GM12873 (cell line): ENCODE measurements around the gene UBASH3B.

Experiments
- TF ChIP-seq, protein P1 (sequence below): IDR thresholded peaks from 2 replicates; pipeline ENCODE4 v1.5.1; 2012; ENCODE audit warnings: low read depth, mild to moderate bottlenecking, moderate library complexity, low read length, control low read depth; ENCODE audit not compliant: insufficient read depth; ENCODE audit errors: missing control alignments

UBASH3B gene

GRCh38 chr11:122703541-122704272 is 48.2 kb downstream of the UBASH3B start:
- TF ChIP-seq, protein P1, sequence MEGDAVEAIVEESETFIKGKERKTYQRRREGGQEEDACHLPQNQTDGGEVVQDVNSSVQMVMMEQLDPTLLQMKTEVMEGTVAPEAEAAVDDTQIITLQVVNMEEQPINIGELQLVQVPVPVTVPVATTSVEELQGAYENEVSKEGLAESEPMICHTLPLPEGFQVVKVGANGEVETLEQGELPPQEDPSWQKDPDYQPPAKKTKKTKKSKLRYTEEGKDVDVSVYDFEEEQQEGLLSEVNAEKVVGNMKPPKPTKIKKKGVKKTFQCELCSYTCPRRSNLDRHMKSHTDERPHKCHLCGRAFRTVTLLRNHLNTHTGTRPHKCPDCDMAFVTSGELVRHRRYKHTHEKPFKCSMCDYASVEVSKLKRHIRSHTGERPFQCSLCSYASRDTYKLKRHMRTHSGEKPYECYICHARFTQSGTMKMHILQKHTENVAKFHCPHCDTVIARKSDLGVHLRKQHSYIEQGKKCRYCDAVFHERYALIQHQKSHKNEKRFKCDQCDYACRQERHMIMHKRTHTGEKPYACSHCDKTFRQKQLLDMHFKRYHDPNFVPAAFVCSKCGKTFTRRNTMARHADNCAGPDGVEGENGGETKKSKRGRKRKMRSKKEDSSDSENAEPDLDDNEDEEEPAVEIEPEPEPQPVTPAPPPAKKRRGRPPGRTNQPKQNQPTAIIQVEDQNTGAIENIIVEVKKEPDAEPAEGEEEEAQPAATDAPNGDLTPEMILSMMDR = no peak

DNA sequence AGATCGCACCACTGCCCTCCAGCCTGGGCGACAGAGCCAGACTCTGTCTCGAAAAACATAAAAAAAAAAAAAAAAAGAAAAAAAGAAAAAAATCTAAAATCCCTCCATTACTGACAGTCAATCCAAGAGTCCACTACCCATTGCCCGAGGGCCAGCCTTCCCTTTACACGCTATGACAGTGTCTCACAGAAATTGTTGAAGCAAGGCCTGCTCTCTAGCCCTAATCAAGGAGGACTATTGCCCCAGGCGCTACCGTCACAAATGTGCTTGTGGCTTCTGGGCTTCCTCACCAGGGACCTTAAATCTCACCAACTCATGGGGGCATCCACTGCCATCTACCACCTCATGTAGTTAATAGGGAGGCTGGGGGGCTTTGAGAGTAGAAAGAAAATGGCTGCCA is 49.9 kb downstream of the UBASH3B start:
- TF ChIP-seq, protein P1 = no peak

GRCh38 chr11:122706291-122707088 is 51.0 kb downstream of the UBASH3B start:
- TF ChIP-seq, protein P1 = no peak

GRCh38 chr11:122707111-122707510 is 51.6 kb downstream of the UBASH3B start:
- TF ChIP-seq, protein P1 = no peak

DNA sequence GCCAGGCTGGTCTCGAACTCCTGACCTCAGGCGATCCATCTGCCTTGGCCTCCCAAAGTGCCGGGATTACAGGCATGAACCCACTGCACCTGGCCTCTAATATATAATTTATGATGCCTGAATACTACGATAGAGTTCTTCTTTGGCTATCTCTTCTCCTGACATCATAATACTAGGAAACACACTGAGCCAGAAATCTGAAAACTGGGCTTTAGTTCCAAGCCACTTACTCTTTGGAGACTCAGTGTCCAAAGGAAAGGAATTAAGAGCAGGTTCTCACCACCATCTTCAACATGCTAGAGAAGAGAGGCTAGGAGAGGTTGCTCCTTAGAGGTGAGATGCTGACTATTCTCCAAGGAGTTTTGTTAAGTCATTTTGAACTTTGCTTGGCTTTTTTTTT is 52.4 kb downstream of the UBASH3B start:
- TF ChIP-seq, protein P1 = no peak

- TF ChIP-seq, protein P1 = no peak
Observed at GRCh38 chr11:122709039-122709760, 53.7 kb downstream of the UBASH3B start.

DNA sequence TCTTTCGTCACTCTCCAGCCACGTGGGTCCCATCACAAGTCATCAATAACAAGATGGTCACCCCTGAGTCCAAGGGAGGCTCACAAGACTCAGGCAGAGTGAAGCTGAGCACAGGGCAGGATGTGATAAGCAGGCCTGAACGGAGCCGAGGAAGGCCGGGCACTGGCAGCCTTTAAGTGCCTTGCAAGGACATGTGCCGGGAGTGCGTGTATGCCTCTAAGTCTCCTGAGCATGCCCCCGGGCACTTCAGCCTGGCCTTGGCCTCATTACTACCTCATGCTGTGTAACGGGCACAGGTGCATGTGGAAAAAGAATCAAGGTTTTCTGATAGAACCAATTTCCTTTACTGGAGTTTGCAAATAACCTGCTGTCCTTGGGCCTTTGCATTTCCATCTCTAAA is 55.8 kb downstream of the UBASH3B start:
- TF ChIP-seq, protein P1 = no peak
